ENCODE results near the gene VWF. TPM values are rescaled to one million over a fixed set of nuclear protein-coding genes. Genes with fewer than 3 reads are reported as not detected.

Gene VWF
- total RNA-seq, 2 donors from 2014 or later: 20.9 to 63.2 TPM

DNA sequence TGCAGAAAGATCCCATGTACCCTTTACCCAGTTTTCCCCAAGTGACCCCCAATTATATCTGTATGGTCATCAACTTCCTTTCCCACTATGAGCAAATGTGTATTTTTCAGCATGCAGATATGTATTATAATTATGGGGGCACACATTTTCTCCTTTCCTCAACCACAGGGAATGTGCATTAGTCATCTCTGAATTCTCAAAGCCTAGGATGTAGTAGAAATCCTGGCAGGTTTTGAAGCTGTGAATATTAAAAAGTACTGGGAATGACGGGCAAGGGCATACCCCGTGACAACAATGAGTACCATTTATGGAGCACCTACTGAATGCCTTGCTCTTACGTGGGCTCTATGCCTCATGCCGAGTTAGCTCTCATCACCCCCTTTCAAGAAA lies 71.5 kb downstream of the VWF start:
- intact Hi-C loops (cut with DNase I): no loop called here
- H3K4me1 ChIP-seq: no peaks in the 10 kb centered on the region
- H3K9ac ChIP-seq (ENCODE audit: low read depth in 2 of 2, low read length in 2 of 2): no peak overlapping the region
- no peak overlapping the region for H3K4me3 ChIP-seq
- no peak overlapping the region for H3K27ac ChIP-seq
- H3K9me3 ChIP-seq: no peaks in the 10 kb centered on the region
- no peaks in the 10 kb centered on the region for H3K36me3 ChIP-seq
- DNase-seq: no peak
- H3K27me3 ChIP-seq: peaks cover 9% of the 10 kb centered on the region
- TF ChIP-seq, protein P1, sequence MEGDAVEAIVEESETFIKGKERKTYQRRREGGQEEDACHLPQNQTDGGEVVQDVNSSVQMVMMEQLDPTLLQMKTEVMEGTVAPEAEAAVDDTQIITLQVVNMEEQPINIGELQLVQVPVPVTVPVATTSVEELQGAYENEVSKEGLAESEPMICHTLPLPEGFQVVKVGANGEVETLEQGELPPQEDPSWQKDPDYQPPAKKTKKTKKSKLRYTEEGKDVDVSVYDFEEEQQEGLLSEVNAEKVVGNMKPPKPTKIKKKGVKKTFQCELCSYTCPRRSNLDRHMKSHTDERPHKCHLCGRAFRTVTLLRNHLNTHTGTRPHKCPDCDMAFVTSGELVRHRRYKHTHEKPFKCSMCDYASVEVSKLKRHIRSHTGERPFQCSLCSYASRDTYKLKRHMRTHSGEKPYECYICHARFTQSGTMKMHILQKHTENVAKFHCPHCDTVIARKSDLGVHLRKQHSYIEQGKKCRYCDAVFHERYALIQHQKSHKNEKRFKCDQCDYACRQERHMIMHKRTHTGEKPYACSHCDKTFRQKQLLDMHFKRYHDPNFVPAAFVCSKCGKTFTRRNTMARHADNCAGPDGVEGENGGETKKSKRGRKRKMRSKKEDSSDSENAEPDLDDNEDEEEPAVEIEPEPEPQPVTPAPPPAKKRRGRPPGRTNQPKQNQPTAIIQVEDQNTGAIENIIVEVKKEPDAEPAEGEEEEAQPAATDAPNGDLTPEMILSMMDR (IDR thresholded peaks at IDR 0.05): no peak

DNA sequence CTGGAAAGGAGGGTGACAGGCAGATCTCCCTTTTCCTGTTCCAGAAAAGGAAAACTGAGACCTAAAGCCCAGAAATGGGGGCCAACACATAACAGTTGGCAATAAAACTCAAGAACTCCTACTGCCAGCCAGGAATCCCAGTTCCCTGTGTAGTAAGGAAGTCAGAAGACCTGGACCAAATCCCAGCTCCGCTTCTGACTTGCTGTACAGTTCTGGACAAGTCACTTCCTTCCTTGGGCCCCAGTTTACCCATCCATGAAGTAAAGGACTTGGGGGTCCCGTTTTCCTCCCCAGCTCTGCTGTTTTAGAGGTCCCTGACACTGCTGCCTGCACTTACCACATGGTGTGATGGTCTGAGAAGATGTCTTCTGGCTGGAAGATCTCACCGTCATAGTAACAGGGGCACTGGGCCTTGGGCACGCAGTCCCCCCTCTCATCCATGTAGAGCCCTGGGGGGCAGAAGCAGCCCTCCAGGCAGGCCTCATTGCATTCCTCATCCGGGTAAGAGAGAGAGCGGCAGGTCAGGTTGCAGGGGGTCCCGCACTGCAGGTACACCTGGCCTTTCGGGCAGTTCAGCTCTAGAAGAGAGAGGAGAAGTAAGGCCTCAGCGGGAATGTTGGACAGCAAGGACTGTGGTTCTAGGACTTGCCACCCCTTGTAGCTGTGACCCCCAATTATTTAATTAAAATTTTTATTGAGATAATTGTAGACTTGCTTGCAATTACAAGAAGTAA lies 72.1 kb downstream of the VWF start:
- Histone ChIP-seq H3K4me3 (no peak overlapping the region), H3K9me3 (no peaks in the 10 kb centered on the region), H3K27me3 (peaks cover 9% of the 10 kb centered on the region), H3K36me3 (no peaks in the 10 kb centered on the region), H3K9ac (ENCODE audit: low read depth in 2 of 2, low read length in 2 of 2) (no peak overlapping the region), H3K27ac (no peak overlapping the region), H3K4me1 (no peaks in the 10 kb centered on the region)
- TF ChIP-seq, protein P1 (IDR thresholded peaks at IDR 0.05): no peak
- intact Hi-C loops (cut with DNase I): no loop called here
- DNase-seq: no peak

- intact Hi-C loops (cut with DNase I): no loop called here
- Histone ChIP-seq H3K9ac (ENCODE audit: low read depth in 2 of 2, low read length in 2 of 2) (no peak overlapping the region), H3K27ac (no peak overlapping the region), H3K9me3 (no peaks in the 10 kb centered on the region), H3K4me1 (no peaks in the 10 kb centered on the region), H3K4me3 (no peak overlapping the region), H3K36me3 (no peaks in the 10 kb centered on the region), H3K27me3 (no peaks in the 10 kb centered on the region)
- no peak for DNase-seq
- TF ChIP-seq, protein P1 (IDR thresholded peaks at IDR 0.05): no peak
Observed at GRCh38 chr12:6049992-6050391, 74.5 kb downstream of the VWF start.

DNA sequence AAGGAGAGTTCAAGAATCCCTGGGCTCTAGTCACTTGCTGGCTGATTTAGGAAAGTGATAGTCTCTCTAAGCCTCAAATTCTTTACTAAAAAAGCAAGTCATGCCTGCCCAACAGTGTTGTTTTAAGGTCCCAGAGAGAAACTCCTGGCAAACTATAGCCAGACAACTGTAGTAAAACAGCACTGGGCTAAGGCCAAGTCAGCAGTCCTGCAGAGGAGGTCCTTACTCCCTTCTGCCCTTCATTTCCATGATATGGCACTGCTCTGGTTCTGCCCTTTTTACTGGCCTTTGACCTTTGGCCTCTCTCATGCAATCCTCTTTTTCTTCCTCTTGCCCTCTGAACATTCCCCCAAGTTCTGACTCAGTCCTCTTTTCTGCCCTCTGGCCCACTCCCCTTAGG lies 74.9 kb downstream of the VWF start:
- intact Hi-C loops (cut with DNase I): no loop called here
- Histone ChIP-seq H3K4me3 (no peak overlapping the region), H3K27me3 (no peaks in the 10 kb centered on the region), H3K9me3 (no peaks in the 10 kb centered on the region), H3K36me3 (no peaks in the 10 kb centered on the region), H3K4me1 (no peaks in the 10 kb centered on the region), H3K9ac (ENCODE audit: low read depth in 2 of 2, low read length in 2 of 2) (no peak overlapping the region), H3K27ac (no peak overlapping the region)
- no peak for DNase-seq
- TF ChIP-seq, protein P1 (IDR thresholded peaks at IDR 0.05): no peak

GRCh38 chr12:6047249-6048237 lies 76.9 kb downstream of the VWF start:
- no peak for DNase-seq
- no peaks in the 10 kb centered on the region for H3K36me3 ChIP-seq
- no peak overlapping the region for H3K9ac ChIP-seq (ENCODE audit: low read depth in 2 of 2, low read length in 2 of 2)
- no peak overlapping the region for H3K4me3 ChIP-seq
- no peak overlapping the region for H3K27ac ChIP-seq
- no peaks in the 10 kb centered on the region for H3K9me3 ChIP-seq
- TF ChIP-seq, protein P1 (IDR thresholded peaks at IDR 0.05): no peak
- intact Hi-C loops (cut with DNase I): no loop called here
- H3K27me3 ChIP-seq: no peaks in the 10 kb centered on the region
- H3K4me1 ChIP-seq: no peaks in the 10 kb centered on the region

Measured in colonic mucosa (tissue), 4 donors.